ENCODE data around the gene TENT5A. TPM values are rescaled to one million over a fixed set of nuclear protein-coding genes. Genes with fewer than 3 reads are reported as not detected.

Gene TENT5A
- polyA plus RNA-seq, 4 donors = 3.4 to 4.7 (median 4.5) TPM

GRCh38 chr6:81720427-81720826 is 32.1 kb downstream of the TENT5A start:
- DNase-seq (ENCODE audit: low read depth in 4 of 4, low spot score in 2 of 4) = no peak

GRCh38 chr6:81718126-81718525 is 34.4 kb downstream of the TENT5A start:
- DNase-seq (ENCODE audit: low read depth in 4 of 4, low spot score in 2 of 4) = no peak

GRCh38 chr6:81714684-81715083 is 37.8 kb downstream of the TENT5A start:
- DNase-seq (ENCODE audit: low read depth in 4 of 4, low spot score in 2 of 4) = no peak

GRCh38 chr6:81713205-81713604 is 39.3 kb downstream of the TENT5A start:
- DNase-seq (ENCODE audit: low read depth in 4 of 4, low spot score in 2 of 4) = no peak

GRCh38 chr6:81708113-81708699 is 44.3 kb downstream of the TENT5A start:
- DNase-seq (ENCODE audit: low read depth in 4 of 4, low spot score in 2 of 4) = no peak

- DNase-seq (ENCODE audit: low read depth in 4 of 4, low spot score in 2 of 4) = no peak
Observed at GRCh38 chr6:81704700-81705099, 47.8 kb downstream of the TENT5A start.

- no peak for DNase-seq (ENCODE audit: low read depth in 4 of 4, low spot score in 2 of 4)
Observed at GRCh38 chr6:81700414-81700813, 52.1 kb downstream of the TENT5A start.

- DNase-seq (ENCODE audit: low read depth in 4 of 4, low spot score in 2 of 4) = no peak
Observed at GRCh38 chr6:81697559-81697958, 54.9 kb downstream of the TENT5A start.

- no peak for DNase-seq (ENCODE audit: low read depth in 4 of 4, low spot score in 2 of 4)
Observed at GRCh38 chr6:81696524-81696923, 56.0 kb downstream of the TENT5A start.
